Fibroblast of skin of scalp (primary cell): ENCODE results near the gene LTBP2.
A peak's percentile ranks its signal among the peaks of the same experiment; 100 is the strongest.

Experiments used
- DNase-seq: peaks from one replicate; pipeline ENCODE4 v3.0.0-alpha.2; 2013

LTBP2 gene

GRCh38 chr14:74571441-74571841 is 40.6 kb downstream of the LTBP2 start:
- DNase-seq, result peak; percentile 78

GRCh38 chr14:74570696-74571095 is 41.3 kb downstream of the LTBP2 start:
- no peak for DNase-seq

- peak; percentile 26 for DNase-seq
Observed at GRCh38 chr14:74569806-74570591, 42.0 kb downstream of the LTBP2 start.

- DNase-seq, result no peak
Observed at GRCh38 chr14:74569387-74569786, 42.6 kb downstream of the LTBP2 start.

- peak; percentile 69 for DNase-seq
Observed at GRCh38 chr14:74568911-74569310, 43.1 kb downstream of the LTBP2 start.

- no peak for DNase-seq
Observed at GRCh38 chr14:74568380-74568649, 43.7 kb downstream of the LTBP2 start.

- DNase-seq, result no peak
Observed at GRCh38 chr14:74567646-74568379, 44.2 kb downstream of the LTBP2 start.

GRCh38 chr14:74567219-74567618 is 44.8 kb downstream of the LTBP2 start:
- DNase-seq, result no peak

- peak; percentile 18 for DNase-seq
Observed at GRCh38 chr14:74566174-74567141, 45.6 kb downstream of the LTBP2 start.

- DNase-seq, result peak; percentile 60
Observed at GRCh38 chr14:74563586-74564159, 48.4 kb downstream of the LTBP2 start.

GRCh38 chr14:74563233-74563585 is 48.8 kb downstream of the LTBP2 start:
- DNase-seq, result peak; percentile 72

GRCh38 chr14:74562515-74563232 is 49.4 kb downstream of the LTBP2 start:
- DNase-seq, result no peak

GRCh38 chr14:74558655-74559054 is 53.4 kb downstream of the LTBP2 start:
- peak; percentile 25 for DNase-seq

- DNase-seq, result no peak
Observed at GRCh38 chr14:74557691-74558090, 54.3 kb downstream of the LTBP2 start.

GRCh38 chr14:74555476-74556050 is 56.5 kb downstream of the LTBP2 start:
- DNase-seq, result no peak

- DNase-seq, result no peak
Observed at GRCh38 chr14:74554742-74555362, 57.2 kb downstream of the LTBP2 start.

- DNase-seq, result peak; percentile 36
Observed at GRCh38 chr14:74552623-74553022, 59.4 kb downstream of the LTBP2 start.

GRCh38 chr14:74551431-74552371 is 60.3 kb downstream of the LTBP2 start:
- DNase-seq, result peak; percentile 66

GRCh38 chr14:74551001-74551400 is 61.0 kb downstream of the LTBP2 start:
- no peak for DNase-seq

GRCh38 chr14:74550071-74550470 is 62.0 kb downstream of the LTBP2 start:
- DNase-seq, result no peak
